CD4-positive, CD25-positive, alpha-beta regulatory T cell (primary cell): ENCODE data around the gene COL6A3. TPM values are rescaled to one million over a fixed set of nuclear protein-coding genes. Genes with fewer than 3 reads are reported as not detected.

Experiments
- ATAC-seq, 2 donors: fragments of 150-1000 bp; cut with Tn5 transposase; one replicate each; pipeline ENCODE4 v1.10.0; 2021; ENCODE audit warnings: low read depth in 2 of 2, moderate number of reproducible peaks in 2 of 2, moderate library complexity in 1 of 2
- DNase-seq, 3 donors: peaks; one replicate each; pipeline versions ENCODE4 v3.0.0 to v3.0.0-alpha.2; 2012 to 2022; ENCODE audit warnings: mixed read lengths in 1 of 3
- H3K27ac ChIP-seq: one replicate; pipeline ENCODE4 v1.7.0; 2013; ENCODE audit warnings: mild to moderate bottlenecking, low read length; ENCODE audit not compliant: insufficient read depth, poor library complexity, severe bottlenecking
- H3K27me3 ChIP-seq: one replicate; pipeline ENCODE4 v1.7.0; 2013; ENCODE audit warnings: low read length; ENCODE audit not compliant: control insufficient read depth, insufficient read depth
- H3K36me3 ChIP-seq: one replicate; pipeline ENCODE4 v1.7.0; 2013; ENCODE audit warnings: mild to moderate bottlenecking, low read length, moderate library complexity; ENCODE audit not compliant: control insufficient read depth, insufficient read depth
- H3K4me1 ChIP-seq: 2 replicates; pipeline ENCODE4 v1.7.0; 2013; ENCODE audit warnings: mild to moderate bottlenecking, low read length; ENCODE audit not compliant: insufficient read depth, control insufficient read depth, poor library complexity, severe bottlenecking
- H3K4me3 ChIP-seq: one replicate; pipeline ENCODE4 v1.7.0; 2013; ENCODE audit warnings: low read depth, mild to moderate bottlenecking, low read length, moderate library complexity
- H3K9me3 ChIP-seq, 2 experiments: 1 replicate in 1 of 2; 2 replicates in 1 of 2; pipeline ENCODE4 v1.7.0; 2013; ENCODE audit warnings: low read length in 2 of 2, mild to moderate bottlenecking in 1 of 2, moderate library complexity in 1 of 2; ENCODE audit not compliant: control insufficient read depth in 2 of 2
- H3K27ac Mint-ChIP-seq, 3 donors: one replicate each; pipeline ENCODE4 v1.8.0; 2020 to 2022; ENCODE audit warnings: mild to moderate bottlenecking in 3 of 3, mixed read lengths in 3 of 3, moderate library complexity in 2 of 3
- H3K27me3 Mint-ChIP-seq: one replicate; pipeline ENCODE4 v1.8.0; 2022; ENCODE audit warnings: mild to moderate bottlenecking, mixed read lengths
- H3K36me3 Mint-ChIP-seq: one replicate; pipeline ENCODE4 v1.8.0; 2020; ENCODE audit warnings: mixed read lengths
- H3K4me1 Mint-ChIP-seq, 4 donors: one replicate each; pipeline ENCODE4 v1.8.0; 2020 to 2022; ENCODE audit warnings: mixed read lengths in 4 of 4, mild to moderate bottlenecking in 1 of 4
- H3K4me3 Mint-ChIP-seq, 4 donors: one replicate each; pipeline ENCODE4 v1.8.0; 2020 to 2022; ENCODE audit warnings: mild to moderate bottlenecking in 4 of 4, mixed read lengths in 4 of 4, moderate library complexity in 3 of 4
- H3K9me3 Mint-ChIP-seq, 7 donors: one replicate each; pipeline ENCODE4 v1.8.0; 2020 to 2022; ENCODE audit warnings: mixed read lengths in 7 of 7, mild to moderate bottlenecking in 3 of 7, moderate library complexity in 2 of 7
- polyA plus RNA-seq, 4 donors: library from polyadenylated mRNA; unstranded; fragments of 300-500 nt; fragmentation: Illumina TruSeq; gene quantifications; one replicate each; pipeline ENCODE4 v1.2.3, GENCODE V29; 2021
- total RNA-seq: library from RNA; stranded (reverse); gene quantifications from one replicate; pipeline ENCODE4 v1.2.3, GENCODE V29; 2022

Gene COL6A3
- total and polyA plus RNA-seq, 5 donors from 2014 or later = 0.18 to 3.4 (median 0.82) TPM

- Mint-ChIP-seq H3K27ac (peak overlapping the region; percentile 4 to 69 (median 63)), H3K36me3 (no peaks in the 10 kb centered on the region), H3K4me3 (no peak overlapping the region), H3K4me1 (peaks cover 20 to 64% (median 41%) of the 10 kb centered on the region in 4 donors), H3K9me3 (peaks cover 0 to 2% (median 0%) of the 10 kb centered on the region in 7 donors), H3K27me3 (no peaks in the 10 kb centered on the region)
- no peak overlapping the region for H3K27ac ChIP-seq
- H3K4me1 ChIP-seq = peaks cover 26% of the 10 kb centered on the region
- H3K4me3 ChIP-seq = no peak overlapping the region
- no peak for ATAC-seq
- H3K27me3 ChIP-seq = no peaks in the 10 kb centered on the region
- peak in 1 of 3 donors; percentile 64 for DNase-seq
- H3K36me3 ChIP-seq = no peaks in the 10 kb centered on the region
- H3K9me3 ChIP-seq = no peaks in the 10 kb centered on the region
These were observed 26.9 kb upstream of the COL6A3 start for GRCh38 chr2:237440819-237441281.

- H3K4me3 ChIP-seq = no peak overlapping the region
- DNase-seq (no peak), ATAC-seq (no peak)
- Mint-ChIP-seq H3K27ac (peak overlapping the region in 2 of 3 donors; percentile 80 to 87), H3K4me3 (peak overlapping the region in 3 of 4 donors; percentile 4 to 65 (median 57)), H3K9me3 (peaks cover 0 to 2% (median 0%) of the 10 kb centered on the region in 7 donors), H3K36me3 (no peaks in the 10 kb centered on the region), H3K27me3 (no peaks in the 10 kb centered on the region), H3K4me1 (peaks cover 25 to 85% (median 62%) of the 10 kb centered on the region in 4 donors)
- H3K27me3 ChIP-seq = no peaks in the 10 kb centered on the region
- H3K4me1 ChIP-seq = peaks cover 51% of the 10 kb centered on the region
- H3K27ac ChIP-seq = no peak overlapping the region
- H3K9me3 ChIP-seq = no peaks in the 10 kb centered on the region
- no peaks in the 10 kb centered on the region for H3K36me3 ChIP-seq
These were observed 24.3 kb upstream of the COL6A3 start for GRCh38 chr2:237438080-237438940.

DNA sequence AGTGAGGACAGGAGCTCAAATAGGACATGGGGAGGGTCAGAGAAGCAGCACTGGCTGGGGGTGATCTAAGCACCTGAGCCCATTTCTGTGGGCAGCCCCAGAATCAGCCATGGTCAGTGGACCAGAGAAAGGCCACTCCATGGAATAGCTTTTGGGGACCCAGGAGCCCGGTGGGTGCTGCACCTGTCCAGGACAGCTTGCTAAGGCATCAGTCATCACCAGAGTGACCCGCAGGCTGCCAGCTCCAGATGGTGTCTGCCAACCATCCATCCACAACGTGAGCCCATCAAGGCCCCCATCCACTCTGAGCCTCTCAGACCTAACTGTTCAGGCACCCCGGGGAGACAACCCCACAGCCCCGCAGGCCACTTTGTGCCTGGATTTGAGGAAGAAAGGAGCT, 23.6 kb upstream of the COL6A3 start:
- no peaks in the 10 kb centered on the region for H3K27me3 Mint-ChIP-seq
- Histone ChIP-seq H3K4me1 (peaks cover 58% of the 10 kb centered on the region), H3K36me3 (no peaks in the 10 kb centered on the region), H3K4me3 (no peak overlapping the region), H3K27ac (no peak overlapping the region), H3K27me3 (no peaks in the 10 kb centered on the region), H3K9me3 (no peaks in the 10 kb centered on the region)
- ATAC-seq (no peak), DNase-seq (no peak)
- H3K36me3 Mint-ChIP-seq = no peaks in the 10 kb centered on the region
- H3K9me3 Mint-ChIP-seq = peaks cover 0 to 2% (median 0%) of the 10 kb centered on the region in 7 donors
- no peak overlapping the region for H3K4me3 Mint-ChIP-seq
- H3K4me1 Mint-ChIP-seq = peaks cover 26 to 92% (median 67%) of the 10 kb centered on the region in 4 donors
- H3K27ac Mint-ChIP-seq = peak overlapping the region in 2 of 3 donors; percentile 40 to 87

DNA sequence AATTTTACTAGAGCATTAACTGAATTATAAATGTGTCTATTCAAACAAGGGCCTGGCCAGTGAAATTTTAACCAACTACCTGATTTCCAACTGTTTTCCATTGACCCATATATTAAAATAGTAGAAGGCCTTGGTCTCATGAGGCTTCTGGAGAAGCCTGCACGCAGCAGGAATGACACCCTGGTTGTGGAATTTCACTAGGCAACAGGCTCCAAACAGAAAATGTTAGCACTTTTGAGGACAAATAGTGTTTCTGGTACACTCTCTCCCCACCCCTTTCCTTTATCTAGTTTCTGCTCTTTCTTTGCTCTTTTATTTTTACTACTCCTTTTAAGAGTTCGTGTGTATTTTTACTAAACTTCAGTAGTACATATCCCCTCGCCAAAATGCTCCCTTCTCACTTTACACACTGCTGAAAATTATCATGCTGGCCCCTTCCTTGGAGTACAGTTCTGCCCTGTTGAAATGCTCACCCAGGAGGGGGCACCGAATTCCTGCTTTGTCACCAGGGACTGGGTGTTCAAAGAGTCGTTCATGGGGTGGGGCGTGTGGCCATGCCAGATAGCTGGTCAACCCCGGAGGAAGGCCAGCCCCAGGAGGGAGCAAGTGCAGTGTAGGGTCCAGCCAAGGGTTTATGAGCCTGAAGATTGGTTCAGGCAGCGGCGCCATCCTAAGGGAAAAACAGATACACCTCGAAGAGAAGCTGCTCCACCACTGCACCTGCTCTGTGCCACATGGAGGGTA, 22.1 kb upstream of the COL6A3 start:
- H3K27me3 ChIP-seq = no peaks in the 10 kb centered on the region
- peaks cover 58% of the 10 kb centered on the region for H3K4me1 ChIP-seq
- H3K9me3 ChIP-seq = no peaks in the 10 kb centered on the region
- Mint-ChIP-seq H3K4me3 (peak overlapping the region in 3 of 4 donors; percentile 26 to 87 (median 38)), H3K9me3 (peaks cover 0 to 2% (median 0%) of the 10 kb centered on the region in 7 donors), H3K4me1 (peaks cover 34 to 95% (median 68%) of the 10 kb centered on the region in 4 donors), H3K27ac (peak overlapping the region; percentile 50 to 87 (median 85)), H3K27me3 (no peaks in the 10 kb centered on the region), H3K36me3 (no peaks in the 10 kb centered on the region)
- H3K36me3 ChIP-seq = no peaks in the 10 kb centered on the region
- DNase-seq = no peak
- ATAC-seq = no peak
- peak overlapping the region; percentile 18 for H3K4me3 ChIP-seq
- H3K27ac ChIP-seq = no peak overlapping the region

GRCh38 chr2:237434866-237435311, 20.9 kb upstream of the COL6A3 start:
- Mint-ChIP-seq H3K27me3 (no peaks in the 10 kb centered on the region), H3K4me1 (peaks cover 25 to 91% (median 65%) of the 10 kb centered on the region in 4 donors), H3K9me3 (peaks cover 0 to 2% (median 0%) of the 10 kb centered on the region in 7 donors), H3K36me3 (no peaks in the 10 kb centered on the region), H3K27ac (peak overlapping the region; percentile 85 to 94 (median 87)), H3K4me3 (peak overlapping the region; percentile 82 to 93 (median 87))
- peak; percentile 71 to 73 for ATAC-seq
- H3K9me3 ChIP-seq = no peaks in the 10 kb centered on the region
- DNase-seq = peak; percentile 49 to 85 (median 61)
- peaks cover 54% of the 10 kb centered on the region for H3K4me1 ChIP-seq
- H3K27ac ChIP-seq = peak overlapping the region; percentile 65
- H3K27me3 ChIP-seq = no peaks in the 10 kb centered on the region
- H3K36me3 ChIP-seq = no peaks in the 10 kb centered on the region
- peak overlapping the region; percentile 54 for H3K4me3 ChIP-seq

GRCh38 chr2:237433920-237434676, 20.1 kb upstream of the COL6A3 start:
- peak overlapping the region; percentile 71 for H3K27ac ChIP-seq
- H3K27me3 ChIP-seq = no peaks in the 10 kb centered on the region
- H3K4me1 ChIP-seq = peaks cover 62% of the 10 kb centered on the region
- no peaks in the 10 kb centered on the region for H3K9me3 ChIP-seq
- DNase-seq (peak in 1 of 3 donors; percentile 23), ATAC-seq (no peak)
- Mint-ChIP-seq H3K9me3 (no peaks in the 10 kb centered on the region), H3K27me3 (no peaks in the 10 kb centered on the region), H3K27ac (peak overlapping the region; percentile 87 to 95 (median 94)), H3K4me3 (peak overlapping the region; percentile 82 to 93 (median 87)), H3K36me3 (no peaks in the 10 kb centered on the region), H3K4me1 (peaks cover 25 to 92% (median 71%) of the 10 kb centered on the region in 4 donors)
- peak overlapping the region; percentile 54 for H3K4me3 ChIP-seq
- no peaks in the 10 kb centered on the region for H3K36me3 ChIP-seq
